Mesendoderm (in vitro differentiated cells): ENCODE measurements around the gene SNTB2.

Experiments used
- DNase-seq: peaks from one replicate; pipeline ENCODE4 v3.0.0; 2013
- H2AK5ac ChIP-seq: 2 replicates; pipeline ENCODE4 v1.6.1; 2013; ENCODE audit warnings: low read length, inconsistent platforms
- H2BK120ac ChIP-seq: 2 replicates; pipeline ENCODE4 v1.6.1; 2013; ENCODE audit warnings: low read depth, mild to moderate bottlenecking, low read length, moderate library complexity, mixed read lengths
- H2BK15ac ChIP-seq: replicated peaks from 2 replicates; pipeline ENCODE4 v1.6.1; 2013; ENCODE audit warnings: low read depth, mild to moderate bottlenecking, moderate library complexity
- H2BK5ac ChIP-seq: 2 replicates; pipeline ENCODE4 v1.6.1; 2013; ENCODE audit warnings: low read length, inconsistent platforms
- H3K18ac ChIP-seq: 2 replicates; pipeline ENCODE4 v1.6.1; 2013; ENCODE audit warnings: mild to moderate bottlenecking, low read length, mixed read lengths
- H3K23ac ChIP-seq: one replicate; pipeline ENCODE4 v1.6.1; 2013; ENCODE audit warnings: low read length
- H3K27ac ChIP-seq: 2 replicates; pipeline ENCODE4 v1.5.1; 2013; ENCODE audit warnings: low read depth, mild to moderate bottlenecking, inconsistent platforms, low read length, moderate library complexity
- H3K27me3 ChIP-seq: 2 replicates; pipeline ENCODE4 v1.6.1; 2013; ENCODE audit warnings: low read length, control low read depth, mild to moderate bottlenecking, inconsistent platforms; ENCODE audit not compliant: insufficient read depth, poor library complexity
- H3K36me3 ChIP-seq: 2 replicates; pipeline ENCODE4 v1.6.1; 2013; ENCODE audit warnings: low read length, inconsistent platforms; ENCODE audit not compliant: control insufficient read depth, insufficient read depth
- H3K4ac ChIP-seq: one replicate; pipeline ENCODE4 v1.6.1; 2013; ENCODE audit warnings: low read depth, mild to moderate bottlenecking, low read length, moderate library complexity
- H3K4me1 ChIP-seq: 2 replicates; pipeline ENCODE4 v1.6.1; 2013; ENCODE audit warnings: low read depth, low read length, inconsistent platforms; ENCODE audit not compliant: control insufficient read depth
- H3K4me2 ChIP-seq: 2 replicates; pipeline ENCODE4 v1.6.1; 2013; ENCODE audit warnings: low read length
- H3K4me3 ChIP-seq: 2 replicates; pipeline ENCODE4 v1.5.1; 2013; ENCODE audit warnings: mild to moderate bottlenecking, low read length
- H3K56ac ChIP-seq: one replicate; pipeline ENCODE4 v1.6.1; 2013; ENCODE audit warnings: low read length
- H3K79me1 ChIP-seq: 2 replicates; pipeline ENCODE4 v1.6.1; 2013; ENCODE audit warnings: low read length, inconsistent platforms
- H3K79me2 ChIP-seq: 2 replicates; pipeline ENCODE4 v1.6.1; 2013; ENCODE audit warnings: mild to moderate bottlenecking, low read length; ENCODE audit not compliant: control insufficient read depth, insufficient read depth
- H3K9ac ChIP-seq: 2 replicates; pipeline ENCODE4 v1.6.1; 2013; ENCODE audit warnings: low read length, inconsistent platforms
- H4K5ac ChIP-seq: one replicate; pipeline ENCODE4 v1.6.1; 2013; ENCODE audit warnings: low read length
- H4K8ac ChIP-seq: one replicate; pipeline ENCODE4 v1.6.1; 2013; ENCODE audit warnings: low read depth, mild to moderate bottlenecking, control low read depth, low read length, moderate library complexity
- whole genome bisulfite sequencing: extraction: QIAGEN DNeasy Blood & Tissue Kit; methylation state at CpG from one replicate; pipeline ENCODE4 v1.1.7; 2013; ENCODE audit warnings: low lambda C conversion rate, missing lambda C conversion rate; ENCODE audit not compliant: insufficient coverage; ENCODE audit errors: extremely low coverage; 5-methylcytosine and 5-hydroxymethylcytosine counted together

Gene SNTB2

GRCh38 chr16:69321080-69321479 lies 134.1 kb downstream of the SNTB2 start:
- Histone ChIP-seq H2BK15ac (no peak overlapping the region), H3K23ac (no peak overlapping the region), H3K56ac (no peak overlapping the region), H4K5ac (no peak overlapping the region), H2BK120ac (no peak overlapping the region), H3K27me3 (no peaks in the 10 kb centered on the region), H2BK5ac (no peak overlapping the region), H3K4me3 (no peak overlapping the region), H3K27ac (no peak overlapping the region), H3K79me1 (peaks cover 18% of the 10 kb centered on the region), H3K4me2 (no peak overlapping the region), H4K8ac (no peak overlapping the region), H3K79me2 (peaks cover 14% of the 10 kb centered on the region), H3K4ac (no peak overlapping the region), H3K36me3 (peaks cover 37% of the 10 kb centered on the region), H3K18ac (no peak overlapping the region), H2AK5ac (no peak overlapping the region), H3K4me1 (no peaks in the 10 kb centered on the region), H3K9ac (no peak overlapping the region)
- DNase-seq, result no peak
- no CpG with 5 or more reads among the region's 22 CpGs for WGBS

- Histone ChIP-seq H2AK5ac (no peak overlapping the region), H2BK15ac (no peak overlapping the region), H4K5ac (no peak overlapping the region), H3K36me3 (peaks cover 31% of the 10 kb centered on the region), H3K23ac (no peak overlapping the region), H3K9ac (no peak overlapping the region), H3K79me2 (peaks cover 26% of the 10 kb centered on the region), H3K79me1 (peaks cover 15% of the 10 kb centered on the region), H3K4me2 (no peak overlapping the region), H2BK120ac (no peak overlapping the region), H3K27ac (no peak overlapping the region), H3K4me1 (no peaks in the 10 kb centered on the region), H2BK5ac (no peak overlapping the region), H3K4ac (no peak overlapping the region), H3K18ac (no peak overlapping the region), H3K56ac (no peak overlapping the region), H3K4me3 (no peak overlapping the region), H4K8ac (no peak overlapping the region), H3K27me3 (no peaks in the 10 kb centered on the region)
- DNase-seq, result no peak
- WGBS, result no CpG with 5 or more reads among the region's 7 CpGs
Observed at GRCh38 chr16:69322343-69322742, 135.4 kb downstream of the SNTB2 start.

- Histone ChIP-seq H3K4me2 (no peak overlapping the region), H3K23ac (no peak overlapping the region), H3K4me3 (no peak overlapping the region), H2AK5ac (no peak overlapping the region), H3K9ac (no peak overlapping the region), H2BK120ac (no peak overlapping the region), H3K18ac (no peak overlapping the region), H2BK5ac (no peak overlapping the region), H3K56ac (no peak overlapping the region), H3K79me2 (peaks cover 33% of the 10 kb centered on the region), H3K4ac (no peak overlapping the region), H3K27ac (no peak overlapping the region), H4K5ac (no peak overlapping the region), H4K8ac (no peak overlapping the region), H3K4me1 (peaks cover 3% of the 10 kb centered on the region), H3K36me3 (peaks cover 28% of the 10 kb centered on the region), H2BK15ac (no peak overlapping the region), H3K79me1 (peaks cover 15% of the 10 kb centered on the region), H3K27me3 (no peaks in the 10 kb centered on the region)
- no CpG with 5 or more reads among the region's 14 CpGs for WGBS
- no peak for DNase-seq
Observed at GRCh38 chr16:69323415-69323814, 136.5 kb downstream of the SNTB2 start.

DNA sequence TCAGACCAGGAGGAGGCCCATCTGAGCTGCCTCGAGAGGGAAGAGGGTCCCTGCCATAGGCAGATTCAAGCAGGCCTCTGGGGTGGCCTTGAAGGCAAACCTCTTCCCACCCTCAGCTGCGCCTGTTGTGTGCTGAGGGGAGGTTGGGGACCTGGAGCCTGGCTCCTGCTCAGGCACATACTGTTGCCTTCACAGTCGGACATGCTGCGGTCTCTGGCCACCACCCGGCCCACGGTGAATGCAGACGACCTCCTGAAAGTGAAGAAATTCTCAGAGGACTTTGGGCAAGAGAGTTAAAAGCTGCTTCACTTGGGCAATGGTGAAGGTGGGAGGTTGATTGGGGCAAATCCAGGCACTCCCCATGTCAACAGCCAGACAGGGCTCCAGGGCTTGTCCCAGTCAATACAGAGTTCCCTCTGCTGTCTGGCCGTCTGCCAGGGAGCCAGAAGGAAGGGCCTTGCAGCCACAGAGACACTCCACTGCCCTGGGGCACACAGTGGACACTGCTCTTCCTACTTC lies 137.1 kb downstream of the SNTB2 start:
- Histone ChIP-seq H3K36me3 (peaks cover 29% of the 10 kb centered on the region), H2AK5ac (no peak overlapping the region)

GRCh38 chr16:69324585-69325253 lies 137.8 kb downstream of the SNTB2 start:
- Histone ChIP-seq H3K9ac (no peak overlapping the region), H3K27ac (no peak overlapping the region), H2BK15ac (no peak overlapping the region), H2BK5ac (no peak overlapping the region), H3K18ac (no peak overlapping the region), H3K4ac (no peak overlapping the region), H4K5ac (no peak overlapping the region), H3K56ac (no peak overlapping the region), H3K23ac (no peak overlapping the region), H3K79me1 (peaks cover 20% of the 10 kb centered on the region), H3K27me3 (no peaks in the 10 kb centered on the region), H3K4me2 (no peak overlapping the region), H4K8ac (no peak overlapping the region), H2AK5ac (no peak overlapping the region), H3K36me3 (peaks cover 25% of the 10 kb centered on the region), H2BK120ac (no peak overlapping the region), H3K4me1 (peaks cover 7% of the 10 kb centered on the region), H3K4me3 (no peak overlapping the region), H3K79me2 (peaks cover 46% of the 10 kb centered on the region)
- no CpG with 5 or more reads among the region's 10 CpGs for WGBS
- no peak for DNase-seq

More for the DNA sequence above, 137.1 kb downstream of the SNTB2 start:
- Histone ChIP-seq H3K18ac (no peak overlapping the region), H3K4me2 (no peak overlapping the region), H3K79me1 (peaks cover 20% of the 10 kb centered on the region), H3K79me2 (peaks cover 40% of the 10 kb centered on the region), H3K27ac (no peak overlapping the region), H3K4ac (no peak overlapping the region), H3K4me1 (peaks cover 7% of the 10 kb centered on the region), H2BK120ac (no peak overlapping the region), H3K56ac (no peak overlapping the region), H3K27me3 (no peaks in the 10 kb centered on the region), H3K4me3 (no peak overlapping the region), H4K8ac (no peak overlapping the region), H3K23ac (no peak overlapping the region), H2BK15ac (no peak overlapping the region), H2BK5ac (no peak overlapping the region), H3K9ac (no peak overlapping the region), H4K5ac (no peak overlapping the region)
- no CpG with 5 or more reads among the region's 8 CpGs for WGBS
- no peak for DNase-seq

GRCh38 chr16:69325784-69326171 lies 138.8 kb downstream of the SNTB2 start:
- Histone ChIP-seq H3K36me3 (peaks cover 19% of the 10 kb centered on the region), H3K23ac (no peak overlapping the region), H2AK5ac (no peak overlapping the region), H3K27me3 (no peaks in the 10 kb centered on the region), H3K56ac (no peak overlapping the region), H3K4ac (no peak overlapping the region), H3K79me2 (peaks cover 48% of the 10 kb centered on the region), H4K8ac (no peak overlapping the region), H3K27ac (no peak overlapping the region), H2BK15ac (no peak overlapping the region), H3K4me3 (no peak overlapping the region), H2BK120ac (no peak overlapping the region), H4K5ac (no peak overlapping the region), H3K4me1 (peaks cover 7% of the 10 kb centered on the region), H3K79me1 (peaks cover 19% of the 10 kb centered on the region), H2BK5ac (no peak overlapping the region), H3K4me2 (peak overlapping the region; percentile 15), H3K18ac (no peak overlapping the region), H3K9ac (no peak overlapping the region)
- no CpG with 5 or more reads among the region's 6 CpGs for WGBS
- no peak for DNase-seq
